ENCODE results near the gene TOPAZ1. TPM values are rescaled to one million over a fixed set of nuclear protein-coding genes. Genes with fewer than 3 reads are reported as not detected.
"Not testable (repeated sequence)": the region's sequence is repeated elsewhere in the genome, so short reads cannot be mapped to it uniquely, and the experiment has no call there.

Gene TOPAZ1
- total RNA-seq, 1 donor from 2014 or later = not detected

DNA sequence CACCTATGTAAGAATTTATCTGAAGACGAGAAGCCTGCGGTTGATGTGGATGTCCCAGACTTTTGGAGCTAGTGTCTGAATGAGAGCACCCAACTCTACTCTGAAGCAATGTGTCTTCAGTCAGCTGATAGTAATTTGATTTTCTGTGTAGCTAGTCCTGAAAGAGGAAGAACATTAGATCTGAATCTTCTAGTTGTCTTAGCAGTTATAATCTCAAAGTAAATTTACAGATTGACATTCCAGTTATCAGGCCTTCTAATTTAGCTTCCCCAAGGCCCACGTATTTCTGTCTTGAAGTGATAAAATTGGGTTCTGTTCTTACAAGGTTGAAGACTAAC, 98.3 kb downstream of the TOPAZ1 start:
- H3K9me3 Mint-ChIP-seq = no peaks in the 10 kb centered on the region
- TF ChIP-seq, protein P1, sequence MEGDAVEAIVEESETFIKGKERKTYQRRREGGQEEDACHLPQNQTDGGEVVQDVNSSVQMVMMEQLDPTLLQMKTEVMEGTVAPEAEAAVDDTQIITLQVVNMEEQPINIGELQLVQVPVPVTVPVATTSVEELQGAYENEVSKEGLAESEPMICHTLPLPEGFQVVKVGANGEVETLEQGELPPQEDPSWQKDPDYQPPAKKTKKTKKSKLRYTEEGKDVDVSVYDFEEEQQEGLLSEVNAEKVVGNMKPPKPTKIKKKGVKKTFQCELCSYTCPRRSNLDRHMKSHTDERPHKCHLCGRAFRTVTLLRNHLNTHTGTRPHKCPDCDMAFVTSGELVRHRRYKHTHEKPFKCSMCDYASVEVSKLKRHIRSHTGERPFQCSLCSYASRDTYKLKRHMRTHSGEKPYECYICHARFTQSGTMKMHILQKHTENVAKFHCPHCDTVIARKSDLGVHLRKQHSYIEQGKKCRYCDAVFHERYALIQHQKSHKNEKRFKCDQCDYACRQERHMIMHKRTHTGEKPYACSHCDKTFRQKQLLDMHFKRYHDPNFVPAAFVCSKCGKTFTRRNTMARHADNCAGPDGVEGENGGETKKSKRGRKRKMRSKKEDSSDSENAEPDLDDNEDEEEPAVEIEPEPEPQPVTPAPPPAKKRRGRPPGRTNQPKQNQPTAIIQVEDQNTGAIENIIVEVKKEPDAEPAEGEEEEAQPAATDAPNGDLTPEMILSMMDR (IDR thresholded peaks at IDR 0.05; ENCODE audit: unreplicated experiment) = no peak
- no peak for DNase-seq (ENCODE audit: low spot score in 2 of 2, unreplicated experiment in 2 of 2)
- H3K27me3 Mint-ChIP-seq (ENCODE audit: low read depth) = no peaks in the 10 kb centered on the region
- H3K4me1 Mint-ChIP-seq = peaks cover 33% of the 10 kb centered on the region
- peak overlapping the region; percentile 95 for H3K4me3 Mint-ChIP-seq
- H3K27ac Mint-ChIP-seq = peak overlapping the region; percentile 99
- H3K36me3 Mint-ChIP-seq = no peaks in the 10 kb centered on the region

DNA sequence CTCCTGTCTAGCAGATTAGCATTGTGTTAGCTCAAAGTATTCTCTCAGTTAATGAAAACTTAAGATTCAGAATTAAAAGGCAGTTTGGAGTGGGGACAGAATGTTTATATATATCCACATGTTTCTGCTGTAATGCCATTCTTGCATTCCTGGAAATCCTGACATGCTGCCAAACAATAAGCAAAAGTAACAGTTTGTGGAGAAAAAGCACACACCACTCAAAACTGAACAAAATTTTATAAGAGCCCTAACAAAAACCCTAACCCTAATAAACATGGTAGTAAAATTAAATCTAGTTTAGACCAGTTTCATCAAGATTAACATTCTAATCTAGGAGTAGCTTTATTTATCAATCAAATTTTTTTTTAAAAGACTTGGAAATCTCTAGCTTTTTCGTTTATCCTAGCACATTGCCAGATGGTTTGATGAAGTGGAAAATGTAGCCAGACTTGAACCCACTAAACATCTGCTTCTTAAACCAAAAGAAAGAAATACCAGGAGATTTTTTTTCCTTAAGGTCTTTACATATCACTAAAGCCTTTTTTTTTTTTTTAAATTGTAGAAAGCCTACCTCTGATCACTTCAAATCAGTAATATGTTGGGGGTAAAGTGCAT, 100.6 kb downstream of the TOPAZ1 start:
- peak overlapping the region; percentile 76 for H3K27ac Mint-ChIP-seq
- H3K27me3 Mint-ChIP-seq (ENCODE audit: low read depth) = no peaks in the 10 kb centered on the region
- no peak for DNase-seq (ENCODE audit: low spot score in 2 of 2, unreplicated experiment in 2 of 2)
- H3K36me3 Mint-ChIP-seq = no peaks in the 10 kb centered on the region
- TF ChIP-seq, protein P1 (IDR thresholded peaks at IDR 0.05; ENCODE audit: unreplicated experiment) = no peak
- H3K9me3 Mint-ChIP-seq = no peaks in the 10 kb centered on the region
- H3K4me3 Mint-ChIP-seq = no peak overlapping the region
- peaks cover 29% of the 10 kb centered on the region for H3K4me1 Mint-ChIP-seq

DNA sequence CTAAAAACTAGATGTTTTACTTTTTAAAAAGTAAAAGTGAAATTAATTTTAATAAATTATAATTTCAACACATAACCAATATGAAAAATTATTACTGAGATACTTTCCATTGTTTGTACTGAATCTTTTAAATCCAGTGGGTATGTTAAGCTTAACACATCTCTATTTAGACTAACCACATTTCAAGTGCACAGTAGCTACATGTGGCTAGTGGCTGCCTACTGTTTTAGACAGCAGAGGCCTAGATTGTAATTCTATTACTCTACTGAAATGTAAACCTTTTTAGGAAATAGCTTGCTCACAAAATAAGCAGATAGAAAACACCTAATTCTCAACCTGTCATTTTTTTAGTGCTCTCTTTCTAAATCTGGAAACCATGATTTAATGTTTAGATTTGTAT, 101.7 kb downstream of the TOPAZ1 start:
- no peak for DNase-seq (ENCODE audit: low spot score in 2 of 2, unreplicated experiment in 2 of 2)
- Mint-ChIP-seq H3K4me3 (no peak overlapping the region), H3K9me3 (no peaks in the 10 kb centered on the region), H3K4me1 (peaks cover 24% of the 10 kb centered on the region), H3K27me3 (ENCODE audit: low read depth) (no peaks in the 10 kb centered on the region), H3K27ac (no peak overlapping the region), H3K36me3 (no peaks in the 10 kb centered on the region)
- TF ChIP-seq, protein P1 (IDR thresholded peaks at IDR 0.05; ENCODE audit: unreplicated experiment) = no peak

DNA sequence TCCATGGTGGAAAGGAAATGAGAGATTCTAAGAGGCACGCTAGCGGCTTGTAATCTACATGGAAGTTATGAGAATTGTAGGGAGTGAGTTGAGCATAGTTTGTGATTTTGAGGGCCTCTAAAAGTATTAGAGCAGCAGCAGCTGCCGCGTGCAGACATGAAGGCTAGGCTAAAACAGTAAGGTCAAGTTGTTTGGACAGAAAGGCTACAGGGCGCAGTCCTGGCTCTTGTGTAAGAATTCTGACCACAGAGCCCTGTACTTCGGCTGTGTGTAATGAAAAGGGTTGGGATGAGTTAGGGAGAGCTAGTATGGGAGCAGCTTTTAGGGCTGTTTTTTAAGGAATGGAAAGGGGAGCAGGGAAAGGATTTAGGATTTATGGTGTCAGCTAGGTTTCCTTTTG, 104.9 kb downstream of the TOPAZ1 start:
- not testable (repeated sequence) for H3K27ac Mint-ChIP-seq; H3K4me1 Mint-ChIP-seq; H3K36me3 Mint-ChIP-seq; H3K9me3 Mint-ChIP-seq; H3K27me3 Mint-ChIP-seq (ENCODE audit: low read depth); H3K4me3 Mint-ChIP-seq; DNase-seq (ENCODE audit: low spot score in 2 of 2, unreplicated experiment in 2 of 2)

DNA sequence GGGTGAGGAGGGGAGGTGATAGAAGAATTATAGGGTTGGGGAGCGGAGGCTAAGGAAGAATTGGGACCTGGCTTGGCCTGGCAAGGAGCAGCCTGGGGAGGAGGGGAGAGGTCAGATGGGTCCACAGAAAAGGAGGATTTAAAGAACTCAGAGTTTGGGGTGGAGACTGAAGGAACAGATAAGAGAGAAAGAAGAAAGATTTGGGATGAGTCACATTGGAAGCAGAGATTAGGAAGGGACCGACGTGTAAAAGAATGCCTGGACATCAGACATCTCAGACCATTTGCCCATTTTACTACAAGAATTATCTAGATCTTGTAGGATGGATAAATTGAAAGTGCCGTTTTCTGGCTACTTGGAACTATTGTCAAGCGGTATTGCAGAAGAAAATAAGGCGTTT, 107.3 kb downstream of the TOPAZ1 start:
- H3K4me3 Mint-ChIP-seq = no peak overlapping the region
- TF ChIP-seq, protein P1 (IDR thresholded peaks at IDR 0.05; ENCODE audit: unreplicated experiment) = no peak
- peaks cover 14% of the 10 kb centered on the region for H3K36me3 Mint-ChIP-seq
- H3K27me3 Mint-ChIP-seq (ENCODE audit: low read depth) = no peaks in the 10 kb centered on the region
- H3K27ac Mint-ChIP-seq = no peak overlapping the region
- DNase-seq (ENCODE audit: low spot score in 2 of 2, unreplicated experiment in 2 of 2) = no peak
- H3K4me1 Mint-ChIP-seq = no peaks in the 10 kb centered on the region
- peaks cover 12% of the 10 kb centered on the region for H3K9me3 Mint-ChIP-seq

DNA sequence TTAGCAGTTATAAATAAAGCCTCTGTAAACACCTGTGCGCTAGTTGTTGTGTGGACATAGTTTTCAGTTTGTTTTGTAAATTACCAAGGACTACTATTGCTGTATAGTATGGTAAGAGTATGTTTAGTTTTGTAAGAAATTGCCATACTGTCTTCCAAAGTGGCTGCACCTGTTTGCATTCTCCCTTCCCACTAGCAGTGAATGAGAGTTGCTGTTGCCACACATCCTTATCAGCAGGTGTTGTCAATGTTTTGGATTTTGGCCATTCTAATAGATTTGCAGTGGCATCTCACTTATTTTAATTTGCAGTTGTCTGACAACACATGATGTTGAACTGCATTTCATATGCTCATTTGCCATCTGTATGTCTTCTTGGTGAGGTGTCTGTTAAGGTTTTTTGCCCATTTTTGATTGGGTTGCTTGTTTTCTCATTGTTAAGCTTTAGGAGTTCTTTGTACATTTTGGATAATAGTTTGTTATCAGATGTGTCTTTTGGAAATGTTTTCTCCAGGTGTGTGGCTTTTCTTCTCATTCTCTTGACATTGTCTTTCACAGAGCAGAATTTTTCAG, 111.8 kb downstream of the TOPAZ1 start:
- no peak overlapping the region for H3K27ac Mint-ChIP-seq

More for the DNA sequence above, 111.8 kb downstream of the TOPAZ1 start:
- peaks cover 2% of the 10 kb centered on the region for H3K4me1 Mint-ChIP-seq
- H3K9me3 Mint-ChIP-seq = peaks cover 16% of the 10 kb centered on the region
- H3K27me3 Mint-ChIP-seq (ENCODE audit: low read depth) = no peaks in the 10 kb centered on the region
- TF ChIP-seq, protein P1 (IDR thresholded peaks at IDR 0.05; ENCODE audit: unreplicated experiment) = no peak
- H3K36me3 Mint-ChIP-seq = peaks cover 22% of the 10 kb centered on the region
- no peak for DNase-seq (ENCODE audit: low spot score in 2 of 2, unreplicated experiment in 2 of 2)
- H3K4me3 Mint-ChIP-seq = no peak overlapping the region
